ENCODE measurements around the gene MXD4. TPM values are rescaled to one million over a fixed set of nuclear protein-coding genes. Genes with fewer than 3 reads are reported as not detected.

Gene MXD4
- total and polyA plus RNA-seq, 9 of the 15 experiments (the other 6 are each of a cell fraction or from before 2014, with no cell fraction given) = 0.06 to 13.5 (median 5.9) TPM

GRCh38 chr4:2236944-2237666, 24.8 kb downstream of the MXD4 start:
- no peak for ATAC-seq
- H3K27me3 ChIP-seq (ENCODE audit: control insufficient read depth in 2 of 2, insufficient read depth in 2 of 2, low read length in 2 of 2) = no peaks in the 10 kb centered on the region
- no peak overlapping the region for H2AFZ ChIP-seq (ENCODE audit: low read depth, low read length)
- H3K9me3 ChIP-seq (replicated peaks; ENCODE audit: control insufficient read depth, insufficient read depth, low read depth, low read length) = no peaks in the 10 kb centered on the region
- no peak for DNase-seq (ENCODE audit: extremely low read depth in 1 of 4, low spot score in 3 of 4)
- peak overlapping the region; percentile 71 for H3K4me2 ChIP-seq (ENCODE audit: insufficient read depth, low read length)
- H3K9me1 ChIP-seq (ENCODE audit: control insufficient read depth, insufficient read depth, low read length) = no peaks in the 10 kb centered on the region
- peaks cover 58% of the 10 kb centered on the region for H3K36me3 ChIP-seq (ENCODE audit: control insufficient read depth, insufficient read depth, low read length)
- H3K27ac ChIP-seq (ENCODE audit: extremely low read depth, low read depth, low read length) = peak overlapping the region; percentile 30; the same call in 2 of the 3 replicates
- in situ Hi-C loops (cut with MboI) = no loop called here
- H3K79me2 ChIP-seq (ENCODE audit: control insufficient read depth, insufficient read depth, low read length) = peaks cover 71% of the 10 kb centered on the region
- ChIA-PET POLR2A (interaction anchor here (0.7 to 2.7 kb wide), 6 partner anchors 8 to 191 kb away, joined by 3 to 11 read pairs (median 3); no protein-coding TSS in a partner anchor), CTCF (ENCODE audit: low intra/inter-chr PET ratio) (interaction anchor here (0.7 kb wide), 1 partner anchor 225 kb away, joined by 5 read pairs; no protein-coding TSS in a partner anchor)
- peaks cover 10% of the 10 kb centered on the region; the same call in 1 of the 2 replicates for H4K20me1 ChIP-seq (replicated peaks; ENCODE audit: control insufficient read depth, insufficient read depth, low read length)
- no peak overlapping the region for H3K4me3 ChIP-seq
- no TSS peak for BruUV-seq (replicated peaks)
- peaks cover 6 to 13% of the 10 kb centered on the region in 2 experiments; a peak in 4 of 5 replicates for H3K4me1 ChIP-seq (replicated peaks in 1 of 2; ENCODE audit: control insufficient read depth in 2 of 2, insufficient read depth in 2 of 2, low read length in 2 of 2)
- FAIRE-seq = no peak
- 0 out of 4 replicates have a peak overlapping the region, but pooled peaks have one; percentile 15 to 18 for H3K9ac ChIP-seq (ENCODE audit: insufficient read depth in 1 of 2, low read depth in 2 of 2, low read length in 2 of 2)
- intact Hi-C loops (cut with micrococcal nuclease) = no loop called here
- WGBS (ENCODE audit: insufficient coverage, low coverage, missing lambda C conversion rate) = 10% methylated on average over 2 of the region's 3 CpGs
- TF ChIP-seq RBM34 (IDR thresholded peaks at IDR 0.05; ENCODE audit: borderline replicate concordance, insufficient read depth, low read length) (no peak), ZNF77 (CRISPR knock-in tag; IDR thresholded peaks at IDR 0.05) (no peak), HLTF (IDR thresholded peaks at IDR 0.05) (peak; percentile 70; the same call in 1 of the 2 replicates), BCOR (IDR thresholded peaks at IDR 0.05) (0 out of 2 replicates have a peak, but pooled peaks have one; percentile 24), MYC (IDR thresholded peaks at IDR 0.05; ENCODE audit: low read depth, low read length) (0 out of 2 replicates have a peak, but pooled peaks have one; percentile 5), MYC (CRISPR knock-in tag; IDR thresholded peaks at IDR 0.05; ENCODE audit: borderline replicate concordance, low read depth) (no peak), ZNF512 (tag; IDR thresholded peaks at IDR 0.05) (peak; percentile 76), TBL1XR1 (IDR thresholded peaks at IDR 0.05; ENCODE audit: low read length in 2 of 2) (no peak), SAP30 (IDR thresholded peaks at IDR 0.05; ENCODE audit: borderline replicate concordance, insufficient read depth, low read depth, low read length, poor library complexity, severe bottlenecking) (no peak), ZC3H8 (IDR thresholded peaks at IDR 0.05) (peak; percentile 73; the same call in 1 of the 2 replicates), ZNF174 (CRISPR knock-in tag; IDR thresholded peaks at IDR 0.05) (no peak), NCOA4 (IDR thresholded peaks at IDR 0.05; ENCODE audit: partially characterized antibody) (peak; percentile 11), CEBPB (tag; IDR thresholded peaks at IDR 0.05) (no peak), DNMT1 (IDR thresholded peaks at IDR 0.05) (0 out of 2 replicates have a peak, but pooled peaks have one; percentile 33), SMARCE1 (IDR thresholded peaks at IDR 0.05) (peak; percentile 42; the same call in 1 of the 2 replicates), BHLHE40 (IDR thresholded peaks at IDR 0.05; ENCODE audit: low read length) (peak; percentile 23; the same call in 1 of the 2 replicates), LARP7 (IDR thresholded peaks at IDR 0.05) (peak; percentile 88), ZFPM2 (CRISPR knock-in tag; IDR thresholded peaks at IDR 0.05) (no peak)
- TF ChIP-seq, protein P1, sequence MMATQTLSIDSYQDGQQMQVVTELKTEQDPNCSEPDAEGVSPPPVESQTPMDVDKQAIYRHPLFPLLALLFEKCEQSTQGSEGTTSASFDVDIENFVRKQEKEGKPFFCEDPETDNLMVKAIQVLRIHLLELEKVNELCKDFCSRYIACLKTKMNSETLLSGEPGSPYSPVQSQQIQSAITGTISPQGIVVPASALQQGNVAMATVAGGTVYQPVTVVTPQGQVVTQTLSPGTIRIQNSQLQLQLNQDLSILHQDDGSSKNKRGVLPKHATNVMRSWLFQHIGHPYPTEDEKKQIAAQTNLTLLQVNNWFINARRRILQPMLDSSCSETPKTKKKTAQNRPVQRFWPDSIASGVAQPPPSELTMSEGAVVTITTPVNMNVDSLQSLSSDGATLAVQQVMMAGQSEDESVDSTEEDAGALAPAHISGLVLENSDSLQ (IDR thresholded peaks at IDR 0.05) = no peak
- TF ChIP-seq, protein P2, sequence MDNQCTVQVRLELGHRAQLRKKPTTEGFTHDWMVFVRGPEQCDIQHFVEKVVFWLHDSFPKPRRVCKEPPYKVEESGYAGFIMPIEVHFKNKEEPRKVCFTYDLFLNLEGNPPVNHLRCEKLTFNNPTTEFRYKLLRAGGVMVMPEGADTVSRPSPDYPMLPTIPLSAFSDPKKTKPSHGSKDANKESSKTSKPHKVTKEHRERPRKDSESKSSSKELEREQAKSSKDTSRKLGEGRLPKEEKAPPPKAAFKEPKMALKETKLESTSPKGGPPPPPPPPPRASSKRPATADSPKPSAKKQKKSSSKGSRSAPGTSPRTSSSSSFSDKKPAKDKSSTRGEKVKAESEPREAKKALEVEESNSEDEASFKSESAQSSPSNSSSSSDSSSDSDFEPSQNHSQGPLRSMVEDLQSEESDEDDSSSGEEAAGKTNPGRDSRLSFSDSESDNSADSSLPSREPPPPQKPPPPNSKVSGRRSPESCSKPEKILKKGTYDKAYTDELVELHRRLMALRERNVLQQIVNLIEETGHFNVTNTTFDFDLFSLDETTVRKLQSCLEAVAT (IDR thresholded peaks at IDR 0.05) = peak; percentile 28 to 64; a peak in 1 of 4 replicates

Data from K562 (cell line).